K562 (cell line): Measurements from ENCODE around the gene CD109. TPM values are rescaled to one million over a fixed set of nuclear protein-coding genes. Genes with fewer than 3 reads are reported as not detected.

Source experiments
- ATAC-seq: fragments of 200-7000 bp; cut with Tn5 transposase; 3 replicates; pipeline ENCODE4 v1.9.1; 2020; ENCODE audit warnings: moderate library complexity
- BruUV-seq: library from RNA; stranded (reverse); fragments of 400-500 nt; replicated peaks from 2 replicates; lab custom pipeline; 2021; lab: Mats Ljungman, UMichigan
- CTCF ChIA-PET: fragments of 300-600 bp; formaldehyde crosslinking; extraction: SDS; loops from one replicate; lab custom pipeline; 2021; ENCODE audit warnings: low intra/inter-chr PET ratio; lab: Yijun Ruan, JAX
- POLR2A ChIA-PET: fragments of 300-600, 350-650 bp; sonication (Branson Sonifier 250); formaldehyde crosslinking; extraction: SDS; loops from one replicate; lab custom pipeline; 2021; ENCODE audit warnings: antibody characterized with exemption, inconsistent platforms; lab: Yijun Ruan, JAX
- DNase-seq, 4 experiments: peaks; one replicate each; pipeline versions ENCODE4 v3.0.0 to v3.0.0-alpha.2; 2011 to 2018; ENCODE audit warnings: low spot score in 3 of 4, mixed read lengths in 3 of 4; ENCODE audit errors: extremely low read depth in 1 of 4
- FAIRE-seq: peaks from 2 replicates; lab custom pipeline; 2011; peaks lifted over from hg19 to GRCh38; lab: Jason Lieb, UNC
- H2AFZ ChIP-seq: 2 replicates; pipeline ENCODE4 v1.6.0; 2011; ENCODE audit warnings: low read depth, low read length, control low read depth, inconsistent platforms
- H3K27ac ChIP-seq: fragments of 200-600 bp; 3 replicates; pipeline ENCODE4 v1.8.0; 2011; ENCODE audit warnings: low read depth, mild to moderate bottlenecking, control low read depth, inconsistent platforms, low read length, moderate library complexity, mixed read lengths; ENCODE audit errors: extremely low read depth
- H3K27me3 ChIP-seq, 2 experiments: fragments of 300-600 bp in 1 of 2; 2 replicates in 1 of 2; 3 replicates in 1 of 2; pipeline versions ENCODE4 v1.6.0 to v1.8.0; 2011; ENCODE audit warnings: inconsistent platforms in 2 of 2, low read length in 2 of 2, mild to moderate bottlenecking in 1 of 2, mixed read lengths in 1 of 2, moderate library complexity in 1 of 2; ENCODE audit not compliant: control insufficient read depth in 2 of 2, insufficient read depth in 2 of 2
- H3K36me3 ChIP-seq: fragments of 300-600 bp; 3 replicates; pipeline ENCODE4 v1.8.0; 2011; ENCODE audit warnings: mild to moderate bottlenecking, low read length, inconsistent platforms; ENCODE audit not compliant: control insufficient read depth, insufficient read depth
- H3K4me1 ChIP-seq, 2 experiments: fragments of 200-600 bp in 1 of 2; replicated peaks in 1 of 2; 2 replicates in 1 of 2; 3 replicates in 1 of 2; pipeline versions ENCODE4 v1.5.1 to v1.8.0; 2011; ENCODE audit warnings: inconsistent platforms in 2 of 2, low read length in 2 of 2, mild to moderate bottlenecking in 1 of 2, mixed read lengths in 1 of 2, moderate library complexity in 1 of 2; ENCODE audit not compliant: control insufficient read depth in 2 of 2, insufficient read depth in 2 of 2
- H3K4me2 ChIP-seq: 2 replicates; pipeline ENCODE4 v1.6.1; 2011; ENCODE audit warnings: low read length, control low read depth, inconsistent platforms, mixed read lengths; ENCODE audit not compliant: insufficient read depth
- H3K4me3 ChIP-seq: fragments of 200-600 bp; sonication (generic), shearing (Covaris generic); 2 replicates; pipeline ENCODE4 v1.5.1; 2016; ENCODE audit warnings: control low read depth, inconsistent platforms
- H3K79me2 ChIP-seq: fragments of 200-600 bp; 3 replicates; pipeline ENCODE4 v1.8.0; 2011; ENCODE audit warnings: low read length, inconsistent platforms; ENCODE audit not compliant: control insufficient read depth, insufficient read depth
- H3K9ac ChIP-seq, 2 experiments: 2 replicates each; pipeline versions ENCODE4 v1.6.0 to v1.6.1; 2011; ENCODE audit warnings: low read depth in 2 of 2, low read length in 2 of 2, control low read depth in 1 of 2, inconsistent platforms in 1 of 2, mild to moderate bottlenecking in 1 of 2, mixed read lengths in 1 of 2; ENCODE audit not compliant: insufficient read depth in 1 of 2
- H3K9me1 ChIP-seq: one replicate; pipeline ENCODE4 v1.6.0; 2011; ENCODE audit warnings: inconsistent platforms, mild to moderate bottlenecking, low read length, moderate library complexity; ENCODE audit not compliant: control insufficient read depth, insufficient read depth
- H3K9me3 ChIP-seq: replicated peaks from 2 replicates; pipeline ENCODE4 v1.5.1; 2011; ENCODE audit warnings: low read depth, low read length, inconsistent platforms; ENCODE audit not compliant: control insufficient read depth, insufficient read depth
- H4K20me1 ChIP-seq: replicated peaks from 2 replicates; pipeline ENCODE4 v1.6.1; 2011; ENCODE audit warnings: low read length, inconsistent platforms, mixed read lengths; ENCODE audit not compliant: control insufficient read depth, insufficient read depth
- CBX3 ChIP-seq, 2 experiments: IDR thresholded peaks; 1 replicate in 1 of 2; 2 replicates in 1 of 2; pipeline ENCODE4 v1.6.1; 2012; ENCODE audit warnings: inconsistent platforms in 2 of 2, low read length in 2 of 2, borderline replicate concordance in 1 of 2, control low read depth in 1 of 2
- DDX20 ChIP-seq: fragments of 450-650 bp; IDR thresholded peaks from 2 replicates; pipeline ENCODE4 v1.6.1; 2016; ENCODE audit warnings: missing genetic modification characterization, low read depth, mild to moderate bottlenecking, missing compliant biosample characterization, moderate library complexity
- FOSL1 ChIP-seq: fragments of 200-800 bp; sonication (Bioruptor generic); conservative IDR thresholded peaks from 2 replicates; pipeline ENCODE4 v1.6.1; 2016; ENCODE audit warnings: missing genetic modification characterization, missing compliant biosample characterization
- MEIS2 ChIP-seq: fragments of 450-650 bp; IDR thresholded peaks from 2 replicates; pipeline ENCODE4 v1.6.1; 2014; ENCODE audit warnings: mild to moderate bottlenecking; ENCODE audit not compliant: partially characterized antibody
- NRF1 ChIP-seq, 2 experiments: fragments of 450-650 bp; IDR thresholded peaks in 1 of 2; conservative IDR thresholded peaks in 1 of 2; 2 replicates each; pipeline ENCODE4 v1.6.1; 2014; ENCODE audit warnings: mild to moderate bottlenecking in 2 of 2
- ZNF668 ChIP-seq: fragments of 250-450 bp; sonication (Bioruptor Pico); IDR thresholded peaks from 2 replicates; pipeline ENCODE4 v1.8.0; 2022; ENCODE audit warnings: mild to moderate bottlenecking, inconsistent platforms
- ZNF766 ChIP-seq: fragments of 200-800 bp; sonication (Bioruptor generic); conservative IDR thresholded peaks from 2 replicates; pipeline ENCODE4 v1.6.1; 2016; ENCODE audit warnings: missing genetic modification characterization, missing compliant biosample characterization
- WGBS: fragments of 100-300 bp; shearing (Covaris generic); methylation state at CpG from one replicate; pipeline ENCODE4 v1.1.6; 2016; ENCODE audit warnings: low coverage, mixed read lengths; ENCODE audit not compliant: insufficient coverage; ENCODE audit errors: missing lambda C conversion rate; 5-methylcytosine and 5-hydroxymethylcytosine counted together
- in situ Hi-C: fragments of 300-500 bp; cut with MboI; formaldehyde crosslinking; loops from 4 replicates; pipeline ENCODE4 v1.15.0; 2018; ENCODE audit warnings: inconsistent platforms, mixed read lengths
- intact Hi-C: fragments of 100-400 bp; cut with micrococcal nuclease; formaldehyde crosslinking; loops from 2 replicates; pipeline ENCODE4 v1.14.2; 2022
- polyA plus RNA-seq, 8 experiments: library from polyadenylated mRNA; depleted of rRNA in 4 of 8; stranded (reverse) in 5 of 8; unstranded in 3 of 8; fragments of >200 nt; fragmentation: Nextera tagmentation in 2 of 8; fragmentation: Illumina TruSeq in 1 of 8; extraction: Ambion mirVana in 2 of 8; extraction: Trizol in 1 of 8; gene quantifications; 2 replicates each; pipeline versions ENCODE4 v1.2.1 to v1.2.3, GENCODE V29; 2011 to 2014; ENCODE audit warnings: inconsistent platforms in 1 of 8, missing spikeins in 1 of 8
- total RNA-seq, 7 experiments: library from RNA; depleted of rRNA in 6 of 7; stranded (reverse); fragments of >200 nt in 6 of 7; fragmentation: Illumina TruSeq in 2 of 7; extraction: Trizol in 2 of 7; gene quantifications; 2 replicates each; pipeline versions ENCODE4 v1.2.1 to v1.2.3, GENCODE V29; 2011 to 2021; ENCODE audit warnings: low replicate concordance in 1 of 7
- TF ChIP-seq, protein P1 (sequence below), 2 experiments: fragments of 450-650 bp; IDR thresholded peaks; 2 replicates each; pipeline ENCODE4 v1.6.1; 2018; ENCODE audit warnings: mild to moderate bottlenecking in 2 of 2, low read depth in 1 of 2; ENCODE audit not compliant: partially characterized antibody in 2 of 2
- TF ChIP-seq, protein P2 (sequence below): IDR thresholded peaks from 2 replicates; pipeline ENCODE4 v1.6.1; 2016; ENCODE audit warnings: missing genetic modification characterization, missing compliant biosample characterization

Gene CD109
- total and polyA plus RNA-seq, 9 of the 15 experiments (the other 6 are each of a cell fraction or from before 2014, with no cell fraction given), result under 0.01 to 0.22 (median 0.11) TPM

DNA sequence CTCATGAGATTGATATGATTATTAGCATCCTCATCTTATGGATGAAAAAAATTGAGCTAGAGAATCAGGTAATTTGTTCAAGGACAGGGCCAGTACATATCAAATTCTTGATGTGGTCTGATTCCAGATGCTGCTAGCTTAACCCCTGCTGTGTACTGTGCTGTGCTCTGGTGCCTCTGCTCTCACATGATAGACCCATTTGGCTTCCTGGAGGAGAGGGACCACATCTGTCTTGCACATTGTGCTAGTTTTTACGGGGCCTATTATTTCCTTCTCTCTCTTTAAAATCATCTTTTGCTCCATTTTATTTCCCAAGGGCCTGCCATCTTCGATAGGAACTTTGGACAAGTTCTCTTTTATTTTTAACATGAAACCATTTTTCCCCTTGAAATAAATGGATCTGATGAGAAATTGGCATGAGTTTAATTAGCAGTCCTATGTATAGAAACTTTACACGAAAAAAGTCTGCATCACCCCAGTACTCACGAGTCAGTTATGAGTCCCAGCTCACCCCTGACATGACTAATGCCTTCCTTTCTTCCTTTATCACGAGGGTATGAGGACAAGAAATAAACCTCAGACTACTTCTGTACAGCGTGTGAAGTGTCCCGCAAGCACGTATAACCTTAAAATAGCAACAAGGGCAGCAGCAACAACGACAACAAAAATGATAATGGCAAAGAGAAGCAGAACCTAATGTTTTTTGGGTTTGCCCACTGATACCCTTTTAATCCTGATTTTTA is 26.5 kb downstream of the CD109 start:
- Histone ChIP-seq H3K4me2 (no peak overlapping the region), H3K9ac (no peak overlapping the region), H2AFZ (no peak overlapping the region), H3K9me3 (no peaks in the 10 kb centered on the region), H3K4me3 (no peak overlapping the region), H3K4me1 (no peaks in the 10 kb centered on the region), H3K27me3 (no peaks in the 10 kb centered on the region; a peak in 2 of 5 replicates), H3K79me2 (no peaks in the 10 kb centered on the region), H3K36me3 (no peaks in the 10 kb centered on the region), H4K20me1 (no peaks in the 10 kb centered on the region), H3K27ac (no peak overlapping the region), H3K9me1 (no peaks in the 10 kb centered on the region)
- ATAC-seq (no peak), DNase-seq (no peak), FAIRE-seq (no peak)
- BruUV-seq, result no TSS peak
- CTCF ChIA-PET, result interaction anchor here (0.6 to 0.7 kb wide), 2 partner anchors 48 to 56 kb away, joined by 3 to 4 read pairs; no protein-coding TSS in a partner anchor
- in situ Hi-C loops (no loop called here), intact Hi-C loops (no loop called here)
- POLR2A ChIA-PET, result interaction anchor here (1.4 kb wide), 1 partner anchor 8 kb away, joined by 4 read pairs; no protein-coding TSS in a partner anchor
- WGBS, result 5% methylated on average over 9 of the region's 9 CpGs
- TF ChIP-seq NRF1 (conservative IDR thresholded peaks at IDR 0.05 in 1 of 2, IDR thresholded peaks at IDR 0.05 in 1 of 2) (no peak), CBX3 (IDR thresholded peaks at IDR 0.05; ENCODE audit: borderline replicate concordance in 1 of 2, low read length in 2 of 2) (no peak), FOSL1 (tag) (peak; percentile 72), DDX20 (tag) (no peak), MEIS2 (peak; percentile 22), ZNF766 (CRISPR knock-in tag) (0 out of 2 replicates have a peak, but pooled peaks have one; percentile 23), ZNF668 (CRISPR knock-in tag) (no peak)
- TF ChIP-seq, protein P1, sequence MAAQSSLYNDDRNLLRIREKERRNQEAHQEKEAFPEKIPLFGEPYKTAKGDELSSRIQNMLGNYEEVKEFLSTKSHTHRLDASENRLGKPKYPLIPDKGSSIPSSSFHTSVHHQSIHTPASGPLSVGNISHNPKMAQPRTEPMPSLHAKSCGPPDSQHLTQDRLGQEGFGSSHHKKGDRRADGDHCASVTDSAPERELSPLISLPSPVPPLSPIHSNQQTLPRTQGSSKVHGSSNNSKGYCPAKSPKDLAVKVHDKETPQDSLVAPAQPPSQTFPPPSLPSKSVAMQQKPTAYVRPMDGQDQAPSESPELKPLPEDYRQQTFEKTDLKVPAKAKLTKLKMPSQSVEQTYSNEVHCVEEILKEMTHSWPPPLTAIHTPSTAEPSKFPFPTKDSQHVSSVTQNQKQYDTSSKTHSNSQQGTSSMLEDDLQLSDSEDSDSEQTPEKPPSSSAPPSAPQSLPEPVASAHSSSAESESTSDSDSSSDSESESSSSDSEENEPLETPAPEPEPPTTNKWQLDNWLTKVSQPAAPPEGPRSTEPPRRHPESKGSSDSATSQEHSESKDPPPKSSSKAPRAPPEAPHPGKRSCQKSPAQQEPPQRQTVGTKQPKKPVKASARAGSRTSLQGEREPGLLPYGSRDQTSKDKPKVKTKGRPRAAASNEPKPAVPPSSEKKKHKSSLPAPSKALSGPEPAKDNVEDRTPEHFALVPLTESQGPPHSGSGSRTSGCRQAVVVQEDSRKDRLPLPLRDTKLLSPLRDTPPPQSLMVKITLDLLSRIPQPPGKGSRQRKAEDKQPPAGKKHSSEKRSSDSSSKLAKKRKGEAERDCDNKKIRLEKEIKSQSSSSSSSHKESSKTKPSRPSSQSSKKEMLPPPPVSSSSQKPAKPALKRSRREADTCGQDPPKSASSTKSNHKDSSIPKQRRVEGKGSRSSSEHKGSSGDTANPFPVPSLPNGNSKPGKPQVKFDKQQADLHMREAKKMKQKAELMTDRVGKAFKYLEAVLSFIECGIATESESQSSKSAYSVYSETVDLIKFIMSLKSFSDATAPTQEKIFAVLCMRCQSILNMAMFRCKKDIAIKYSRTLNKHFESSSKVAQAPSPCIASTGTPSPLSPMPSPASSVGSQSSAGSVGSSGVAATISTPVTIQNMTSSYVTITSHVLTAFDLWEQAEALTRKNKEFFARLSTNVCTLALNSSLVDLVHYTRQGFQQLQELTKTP (IDR thresholded peaks at IDR 0.05; ENCODE audit: low read depth in 1 of 2, partially characterized antibody in 2 of 2), result no peak
- TF ChIP-seq, protein P2, sequence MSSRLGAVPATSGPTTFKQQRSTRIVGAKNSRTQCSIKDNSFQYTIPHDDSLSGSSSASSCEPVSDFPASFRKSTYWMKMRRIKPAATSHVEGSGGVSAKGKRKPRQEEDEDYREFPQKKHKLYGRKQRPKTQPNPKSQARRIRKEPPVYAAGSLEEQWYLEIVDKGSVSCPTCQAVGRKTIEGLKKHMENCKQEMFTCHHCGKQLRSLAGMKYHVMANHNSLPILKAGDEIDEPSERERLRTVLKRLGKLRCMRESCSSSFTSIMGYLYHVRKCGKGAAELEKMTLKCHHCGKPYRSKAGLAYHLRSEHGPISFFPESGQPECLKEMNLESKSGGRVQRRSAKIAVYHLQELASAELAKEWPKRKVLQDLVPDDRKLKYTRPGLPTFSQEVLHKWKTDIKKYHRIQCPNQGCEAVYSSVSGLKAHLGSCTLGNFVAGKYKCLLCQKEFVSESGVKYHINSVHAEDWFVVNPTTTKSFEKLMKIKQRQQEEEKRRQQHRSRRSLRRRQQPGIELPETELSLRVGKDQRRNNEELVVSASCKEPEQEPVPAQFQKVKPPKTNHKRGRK, result no peak
